DND-41 (cell line): ENCODE results near the gene ESYT3.

Experiments
- CTCF ChIP-seq: IDR thresholded peaks from 2 replicates; pipeline ENCODE4 v1.5.1; 2012; ENCODE audit warnings: borderline replicate concordance, low read length, moderate library complexity, mild to moderate bottlenecking; ENCODE audit not compliant: poor library complexity, severe bottlenecking; ENCODE audit errors: extremely low read depth
- EZH2 ChIP-seq: IDR thresholded peaks from 3 replicates; pipeline ENCODE4 v1.6.1; 2012; ENCODE audit warnings: borderline replicate concordance, low read depth, mild to moderate bottlenecking, moderate library complexity, low read length, inconsistent platforms; ENCODE audit not compliant: severe bottlenecking

- TF ChIP-seq CTCF (no peak), EZH2 (no peak)
Measured at GRCh38 chr3:138470687-138471086, 36.3 kb downstream of the ESYT3 start.
